ENCODE results near the gene SAP25.
A peak's percentile ranks its signal among the peaks of the same experiment; 100 is the strongest.
"Not testable (repeated sequence)": the region's sequence is repeated elsewhere in the genome, so short reads cannot be mapped to it uniquely, and the experiment has no call there.

The SAP25 gene

GRCh38 chr7:100562195-100563099, 11.3 kb downstream of the SAP25 start:
- no peak overlapping the region for H3K4me3 Mint-ChIP-seq
- H3K4me1 Mint-ChIP-seq (ENCODE audit: low read depth), result peaks cover 12% of the 10 kb centered on the region
- H3K27me3 Mint-ChIP-seq, result no peaks in the 10 kb centered on the region
- no peaks in the 10 kb centered on the region for H3K36me3 Mint-ChIP-seq
- no peaks in the 10 kb centered on the region for H3K9me3 Mint-ChIP-seq (ENCODE audit: low read depth)
- no peak overlapping the region for H3K27ac Mint-ChIP-seq

- H3K36me3 Mint-ChIP-seq, result no peaks in the 10 kb centered on the region
Measured at GRCh38 chr7:100561491-100562194, 12.1 kb downstream of the SAP25 start.

GRCh38 chr7:100559127-100559526, 14.6 kb downstream of the SAP25 start:
- no peaks in the 10 kb centered on the region for H3K27me3 Mint-ChIP-seq
- H3K27ac Mint-ChIP-seq, result no peak overlapping the region
- peaks cover 4% of the 10 kb centered on the region for H3K36me3 Mint-ChIP-seq
- H3K4me3 Mint-ChIP-seq, result no peak overlapping the region
- H3K4me1 Mint-ChIP-seq (ENCODE audit: low read depth), result peaks cover 6% of the 10 kb centered on the region
- H3K9me3 Mint-ChIP-seq (ENCODE audit: low read depth), result no peaks in the 10 kb centered on the region

More at GRCh38 chr7:100561491-100562194, 12.1 kb downstream of the SAP25 start:
- H3K9me3 Mint-ChIP-seq (ENCODE audit: low read depth), result no peaks in the 10 kb centered on the region
- H3K4me3 Mint-ChIP-seq, result no peak overlapping the region
- H3K27ac Mint-ChIP-seq, result no peak overlapping the region
- no peaks in the 10 kb centered on the region for H3K27me3 Mint-ChIP-seq
- peaks cover 12% of the 10 kb centered on the region for H3K4me1 Mint-ChIP-seq (ENCODE audit: low read depth)

- H3K36me3 Mint-ChIP-seq, result peaks cover 7% of the 10 kb centered on the region
- H3K27ac Mint-ChIP-seq, result peak overlapping the region; percentile 81
- no peaks in the 10 kb centered on the region for H3K27me3 Mint-ChIP-seq
- H3K4me3 Mint-ChIP-seq, result no peak overlapping the region
- H3K4me1 Mint-ChIP-seq (ENCODE audit: low read depth), result peaks cover 3% of the 10 kb centered on the region
- no peaks in the 10 kb centered on the region for H3K9me3 Mint-ChIP-seq (ENCODE audit: low read depth)
Measured at GRCh38 chr7:100556541-100556940, 17.2 kb downstream of the SAP25 start.

GRCh38 chr7:100555701-100556100, 18.0 kb downstream of the SAP25 start:
- peak overlapping the region; percentile 55 for H3K27ac Mint-ChIP-seq
- H3K4me3 Mint-ChIP-seq, result no peak overlapping the region
- H3K27me3 Mint-ChIP-seq, result no peaks in the 10 kb centered on the region
- peaks cover 4% of the 10 kb centered on the region for H3K4me1 Mint-ChIP-seq (ENCODE audit: low read depth)
- peaks cover 7% of the 10 kb centered on the region for H3K36me3 Mint-ChIP-seq
- no peaks in the 10 kb centered on the region for H3K9me3 Mint-ChIP-seq (ENCODE audit: low read depth)

- Mint-ChIP-seq H3K4me3 (no peak overlapping the region), H3K27ac (no peak overlapping the region), H3K9me3 (ENCODE audit: low read depth) (no peaks in the 10 kb centered on the region), H3K4me1 (ENCODE audit: low read depth) (peaks cover 22% of the 10 kb centered on the region), H3K36me3 (peaks cover 12% of the 10 kb centered on the region), H3K27me3 (no peaks in the 10 kb centered on the region)
Measured at GRCh38 chr7:100553032-100553431, 20.7 kb downstream of the SAP25 start.

GRCh38 chr7:100552532-100552931, 21.2 kb downstream of the SAP25 start:
- peaks cover 27% of the 10 kb centered on the region for H3K4me1 Mint-ChIP-seq (ENCODE audit: low read depth)
- H3K27me3 Mint-ChIP-seq, result no peaks in the 10 kb centered on the region
- no peak overlapping the region for H3K27ac Mint-ChIP-seq
- no peak overlapping the region for H3K4me3 Mint-ChIP-seq
- peaks cover 12% of the 10 kb centered on the region for H3K36me3 Mint-ChIP-seq
- no peaks in the 10 kb centered on the region for H3K9me3 Mint-ChIP-seq (ENCODE audit: low read depth)

- H3K9me3 Mint-ChIP-seq (ENCODE audit: low read depth); H3K36me3 Mint-ChIP-seq; H3K27me3 Mint-ChIP-seq: not testable (repeated sequence)
- Mint-ChIP-seq H3K4me3 (peak overlapping the region; percentile 30), H3K27ac (peak overlapping the region; percentile 99), H3K4me1 (ENCODE audit: low read depth) (peaks cover 68% of the 10 kb centered on the region)
Measured at GRCh38 chr7:100548446-100548845, 25.3 kb downstream of the SAP25 start.

- no peaks in the 10 kb centered on the region for H3K9me3 Mint-ChIP-seq (ENCODE audit: low read depth)
- peak overlapping the region; percentile 99 for H3K27ac Mint-ChIP-seq
- peaks cover 73% of the 10 kb centered on the region for H3K4me1 Mint-ChIP-seq (ENCODE audit: low read depth)
- peaks cover 8% of the 10 kb centered on the region for H3K36me3 Mint-ChIP-seq
- H3K4me3 Mint-ChIP-seq, result peak overlapping the region; percentile 85
- H3K27me3 Mint-ChIP-seq, result no peaks in the 10 kb centered on the region
Measured at GRCh38 chr7:100547872-100548271, 25.8 kb downstream of the SAP25 start.

GRCh38 chr7:100546926-100547800, 26.5 kb downstream of the SAP25 start:
- Mint-ChIP-seq H3K36me3 (peaks cover 5% of the 10 kb centered on the region), H3K9me3 (ENCODE audit: low read depth) (no peaks in the 10 kb centered on the region), H3K27ac (peak overlapping the region; percentile 99), H3K4me3 (peak overlapping the region; percentile 85), H3K27me3 (no peaks in the 10 kb centered on the region), H3K4me1 (ENCODE audit: low read depth) (peaks cover 79% of the 10 kb centered on the region)

GRCh38 chr7:100546129-100546925, 27.4 kb downstream of the SAP25 start:
- Mint-ChIP-seq H3K27me3 (no peaks in the 10 kb centered on the region), H3K36me3 (peaks cover 5% of the 10 kb centered on the region), H3K4me1 (ENCODE audit: low read depth) (peaks cover 87% of the 10 kb centered on the region)

GRCh38 chr7:100545360-100546128, 28.2 kb downstream of the SAP25 start:
- Mint-ChIP-seq H3K4me3 (peak overlapping the region; percentile 85), H3K27ac (peak overlapping the region; percentile 99), H3K4me1 (ENCODE audit: low read depth) (peaks cover 90% of the 10 kb centered on the region), H3K36me3 (peaks cover 4% of the 10 kb centered on the region), H3K27me3 (no peaks in the 10 kb centered on the region), H3K9me3 (ENCODE audit: low read depth) (no peaks in the 10 kb centered on the region)

More at GRCh38 chr7:100546129-100546925, 27.4 kb downstream of the SAP25 start:
- H3K27ac Mint-ChIP-seq, result peak overlapping the region; percentile 99
- no peaks in the 10 kb centered on the region for H3K9me3 Mint-ChIP-seq (ENCODE audit: low read depth)
- peak overlapping the region; percentile 85 for H3K4me3 Mint-ChIP-seq

GRCh38 chr7:100544967-100545359, 28.7 kb downstream of the SAP25 start:
- Mint-ChIP-seq H3K27ac (peak overlapping the region; percentile 99), H3K4me1 (ENCODE audit: low read depth) (peaks cover 92% of the 10 kb centered on the region), H3K36me3 (no peaks in the 10 kb centered on the region), H3K9me3 (ENCODE audit: low read depth) (no peaks in the 10 kb centered on the region), H3K4me3 (peak overlapping the region; percentile 85), H3K27me3 (no peaks in the 10 kb centered on the region)
